Activated B cell treated with CpG ODN at 0.5 μM for 24 hours (primary cell): ENCODE results near the gene USP40. TPM values are rescaled to one million over a fixed set of nuclear protein-coding genes. Genes with fewer than 3 reads are reported as not detected.
A peak's percentile ranks its signal among the peaks of the same experiment; 100 is the strongest.

ENCODE experiments used
- ATAC-seq: fragments of 200-7000 bp; cut with Tn5 transposase; one replicate; pipeline ENCODE4 v1.10.0; 2021; ENCODE audit warnings: low read depth, mild to moderate bottlenecking, moderate library complexity
- CTCF ChIA-PET: fragments of 350-600 bp; sonication (Branson Sonifier 250); formaldehyde crosslinking; loops from one replicate; lab custom pipeline; 2021; ENCODE audit warnings: antibody characterized with exemption; lab: Charles Lee
- POLR2A ChIA-PET: fragments of 350-600 bp; sonication (Branson Sonifier 250); formaldehyde crosslinking; loops from one replicate; lab custom pipeline; 2021; ENCODE audit warnings: antibody characterized with exemption; lab: Charles Lee
- DNase-seq: peaks from one replicate; pipeline ENCODE4 v3.0.0; 2022
- H3K27ac Mint-ChIP-seq: one replicate; pipeline ENCODE4 v1.8.0; 2020; ENCODE audit warnings: mixed read lengths
- H3K27me3 Mint-ChIP-seq: one replicate; pipeline ENCODE4 v1.8.0; 2021; ENCODE audit warnings: mixed read lengths
- H3K36me3 Mint-ChIP-seq: one replicate; pipeline ENCODE4 v1.8.0; 2021; ENCODE audit warnings: low read depth, mixed read lengths
- H3K4me1 Mint-ChIP-seq: one replicate; pipeline ENCODE4 v1.8.0; 2021; ENCODE audit warnings: mixed read lengths
- H3K4me3 Mint-ChIP-seq: one replicate; pipeline ENCODE4 v1.8.0; 2020; ENCODE audit warnings: mild to moderate bottlenecking, mixed read lengths
- H3K9me3 Mint-ChIP-seq: one replicate; pipeline ENCODE4 v1.8.0; 2020; ENCODE audit warnings: mixed read lengths
- CTCF ChIP-seq: fragments of 200-600 bp; IDR thresholded peaks from one replicate; pipeline ENCODE4 v1.8.0; 2022; ENCODE audit warnings: antibody characterized with exemption, mild to moderate bottlenecking
- intact Hi-C: fragments of 100-400 bp; cut with micrococcal nuclease; formaldehyde crosslinking; loops from one replicate; pipeline ENCODE4 v1.15.1; 2024
- total RNA-seq: library from RNA; stranded (reverse); gene quantifications from 2 replicates; pipeline ENCODE4 v1.2.3, GENCODE V29; 2022

The USP40 gene
- total RNA-seq, 1 donor from 2014 or later, result 30.4 TPM

- no peak for TF ChIP-seq CTCF
- Mint-ChIP-seq H3K4me3 (no peak overlapping the region), H3K9me3 (no peaks in the 10 kb centered on the region), H3K27ac (peak overlapping the region; percentile 54), H3K4me1 (peaks cover 13% of the 10 kb centered on the region), H3K27me3 (no peaks in the 10 kb centered on the region), H3K36me3 (peaks cover 91% of the 10 kb centered on the region)
- no peak for ATAC-seq
- ChIA-PET POLR2A (no interaction called here), CTCF (interaction anchor here (0.7 to 7.0 kb wide), 2 partner anchors 42 to 126 kb away, joined by 3 to 210 read pairs; no protein-coding TSS in a partner anchor)
- no peak for DNase-seq
- intact Hi-C loops, result no loop called here
These were observed 119.8 kb downstream of the USP40 start for GRCh38 chr2:233446606-233447305.

GRCh38 chr2:233446121-233446520 is 120.5 kb downstream of the USP40 start:
- POLR2A ChIA-PET, result no interaction called here
- DNase-seq, result no peak
- peaks cover 14% of the 10 kb centered on the region for H3K4me1 Mint-ChIP-seq

GRCh38 chr2:233445152-233445830 is 121.3 kb downstream of the USP40 start:
- Mint-ChIP-seq H3K36me3 (peaks cover 92% of the 10 kb centered on the region), H3K27me3 (no peaks in the 10 kb centered on the region), H3K27ac (no peak overlapping the region), H3K4me3 (no peak overlapping the region), H3K4me1 (peaks cover 14% of the 10 kb centered on the region), H3K9me3 (no peaks in the 10 kb centered on the region)
- ChIA-PET CTCF (interaction anchor here (1.0 to 7.0 kb wide), 4 partner anchors 11 to 114 kb away, joined by 3 to 210 read pairs (median 18); no protein-coding TSS in a partner anchor), POLR2A (interaction anchor here (3.3 kb wide), 1 partner anchor 26 kb away, joined by 18 read pairs; no protein-coding TSS in a partner anchor)
- ATAC-seq (no peak), DNase-seq (no peak)
- intact Hi-C loops, result no loop called here
- no peak for TF ChIP-seq CTCF

More at GRCh38 chr2:233446121-233446520, 120.5 kb downstream of the USP40 start:
- Mint-ChIP-seq H3K27ac (no peak overlapping the region), H3K36me3 (peaks cover 92% of the 10 kb centered on the region), H3K4me3 (no peak overlapping the region), H3K27me3 (no peaks in the 10 kb centered on the region), H3K9me3 (no peaks in the 10 kb centered on the region)
- intact Hi-C loops, result no loop called here
- TF ChIP-seq CTCF, result no peak
- no peak for ATAC-seq
- CTCF ChIA-PET, result interaction anchor here (7.0 kb wide), 1 partner anchor 41 kb away, joined by 210 read pairs; no protein-coding TSS in a partner anchor

- H3K4me1 Mint-ChIP-seq, result peaks cover 14% of the 10 kb centered on the region
- DNase-seq, result no peak
- no peaks in the 10 kb centered on the region for H3K9me3 Mint-ChIP-seq
- H3K27ac Mint-ChIP-seq, result peak overlapping the region; percentile 46
- ATAC-seq, result no peak
- intact Hi-C loops, result loop anchor here (5.0 kb wide), 1 partner anchor 192 kb away; the partner anchor contains the start of gene ATG16L1
- POLR2A ChIA-PET, result interaction anchor here (1.9 to 3.3 kb wide), 2 partner anchors 26 to 40 kb away, joined by 12 to 18 read pairs; no protein-coding TSS in a partner anchor
- peaks cover 93% of the 10 kb centered on the region for H3K36me3 Mint-ChIP-seq
- CTCF ChIA-PET, result interaction anchor here (1.0 to 7.0 kb wide), 6 partner anchors 10 to 113 kb away, joined by 3 to 210 read pairs (median 17); no protein-coding TSS in a partner anchor
- H3K4me3 Mint-ChIP-seq, result no peak overlapping the region
- TF ChIP-seq CTCF, result no peak
- H3K27me3 Mint-ChIP-seq, result no peaks in the 10 kb centered on the region
These were observed 122.1 kb downstream of the USP40 start for GRCh38 chr2:233444501-233444900.
